Kidney glomerular epithelial cell (primary cell): ENCODE measurements around the gene ARHGEF10L.

Experiments
- DNase-seq: peaks from one replicate; lab custom pipeline; 2025; lab: John Stamatoyannopoulos, UW

ARHGEF10L gene

DNA sequence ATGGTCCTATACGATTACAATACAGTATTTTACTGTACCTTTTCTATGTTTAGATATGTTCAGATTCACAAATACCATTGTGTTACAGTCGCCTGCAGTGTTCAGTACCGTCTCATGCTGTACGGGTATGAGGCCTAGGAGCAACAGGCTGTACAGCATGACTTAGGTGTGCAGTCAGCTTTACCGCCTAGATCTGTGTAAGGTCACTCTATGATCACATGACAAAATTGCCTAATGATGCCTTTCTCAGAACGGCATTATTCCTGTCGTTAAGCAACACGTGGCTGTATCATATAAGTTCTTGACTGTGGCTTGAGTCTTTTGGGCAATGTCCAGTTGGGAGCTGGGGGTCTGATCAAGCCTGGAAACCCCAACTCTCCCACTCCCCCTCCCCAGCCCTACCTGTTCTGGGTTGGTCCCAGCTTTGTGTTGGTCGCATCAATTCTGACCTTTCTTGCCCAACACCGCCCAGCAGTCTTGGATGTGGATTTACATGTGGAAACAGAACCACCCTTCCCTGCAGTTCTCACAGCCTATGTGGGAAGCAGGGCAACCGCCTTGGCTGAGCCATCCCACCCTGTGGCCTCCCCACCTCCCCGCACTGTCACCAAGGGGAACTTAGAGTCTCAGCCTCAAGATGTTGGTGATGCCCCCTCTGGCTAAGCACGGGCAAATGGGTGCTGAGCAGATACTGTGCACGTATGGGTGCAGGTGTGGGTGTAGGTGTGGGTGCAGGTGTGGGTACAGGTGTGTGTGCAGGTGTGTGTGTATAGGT lies 135.4 kb downstream of the ARHGEF10L start:
- DNase-seq, result no peak

- no peak for DNase-seq
These were observed 136.2 kb downstream of the ARHGEF10L start for GRCh38 chr1:17675744-17676143.

DNA sequence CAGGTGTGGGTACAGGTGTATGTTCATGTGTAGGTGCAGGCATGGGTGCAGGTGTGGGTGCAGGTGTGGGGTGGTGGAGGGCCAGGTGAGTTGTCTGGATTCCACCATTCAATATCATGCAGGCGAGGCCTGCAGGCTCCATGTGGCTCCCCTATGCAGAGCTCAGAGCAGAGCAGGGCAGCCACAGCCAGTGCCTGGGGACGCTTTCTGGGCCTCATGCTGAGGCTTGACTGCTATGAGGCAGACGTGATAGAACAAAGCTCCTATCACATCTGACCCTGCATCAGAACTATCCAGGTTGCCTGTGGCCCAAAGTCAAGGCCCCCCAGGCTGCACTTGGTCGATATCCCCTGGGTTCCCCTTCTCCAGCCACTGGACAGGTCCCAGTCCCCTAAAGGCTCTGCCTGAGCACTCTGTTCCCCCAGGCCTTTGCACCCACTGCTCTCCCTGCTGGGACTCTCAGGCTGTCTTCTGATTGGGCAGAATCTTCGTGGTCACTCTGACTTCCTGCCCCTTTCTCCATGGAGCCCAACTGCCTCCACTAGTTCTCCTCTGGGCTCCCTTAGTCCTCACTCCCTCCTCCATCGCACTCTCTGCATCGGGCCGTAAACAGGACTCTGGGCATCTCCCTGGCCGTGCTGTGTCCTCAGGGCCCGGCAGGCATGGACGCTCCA lies 137.0 kb downstream of the ARHGEF10L start:
- no peak for DNase-seq

GRCh38 chr1:17678011-17678410 lies 138.5 kb downstream of the ARHGEF10L start:
- no peak for DNase-seq

- no peak for DNase-seq
These were observed 140.4 kb downstream of the ARHGEF10L start for GRCh38 chr1:17679856-17680255.

DNA sequence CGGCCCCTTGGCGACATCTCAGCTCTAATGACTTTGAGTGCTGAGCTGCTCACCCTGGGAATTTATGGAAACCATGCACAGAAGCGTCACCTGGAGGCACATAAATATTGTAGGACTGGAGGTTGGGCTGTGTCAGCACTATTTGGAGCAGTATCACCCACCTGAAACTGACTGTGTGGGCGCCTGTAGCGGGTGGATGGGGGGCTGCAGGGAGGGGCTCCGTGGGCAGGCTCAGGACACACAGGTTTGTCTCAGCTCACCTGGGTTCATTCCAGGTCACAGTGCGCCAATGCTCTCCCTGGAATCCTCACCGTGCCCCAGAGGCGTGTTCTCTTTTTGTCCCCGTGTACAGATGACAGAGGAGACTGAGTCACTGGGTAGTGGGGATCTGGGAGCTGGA lies 140.8 kb downstream of the ARHGEF10L start:
- no peak for DNase-seq

GRCh38 chr1:17682400-17682799 lies 142.9 kb downstream of the ARHGEF10L start:
- DNase-seq, result no peak

DNA sequence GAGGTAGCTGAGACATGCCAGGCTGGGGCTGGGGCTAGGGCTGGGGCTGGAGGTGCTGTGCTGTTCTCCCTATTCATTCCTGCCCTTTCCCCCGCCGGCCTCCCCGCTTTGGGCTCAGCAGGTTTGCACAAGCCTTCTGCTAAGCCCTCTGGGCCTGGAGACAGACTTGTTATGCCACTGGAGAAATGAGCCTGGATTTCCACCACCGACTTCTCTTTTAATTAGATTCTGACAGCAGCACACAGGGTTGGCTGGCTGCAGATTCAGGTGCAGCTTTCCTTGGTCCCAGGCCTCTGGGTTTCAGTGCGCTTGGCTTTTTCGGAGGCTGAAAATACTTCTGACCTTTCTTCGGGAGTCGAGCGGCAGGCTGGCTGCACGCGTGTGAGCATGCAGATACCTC lies 144.1 kb downstream of the ARHGEF10L start:
- DNase-seq, result no peak

DNA sequence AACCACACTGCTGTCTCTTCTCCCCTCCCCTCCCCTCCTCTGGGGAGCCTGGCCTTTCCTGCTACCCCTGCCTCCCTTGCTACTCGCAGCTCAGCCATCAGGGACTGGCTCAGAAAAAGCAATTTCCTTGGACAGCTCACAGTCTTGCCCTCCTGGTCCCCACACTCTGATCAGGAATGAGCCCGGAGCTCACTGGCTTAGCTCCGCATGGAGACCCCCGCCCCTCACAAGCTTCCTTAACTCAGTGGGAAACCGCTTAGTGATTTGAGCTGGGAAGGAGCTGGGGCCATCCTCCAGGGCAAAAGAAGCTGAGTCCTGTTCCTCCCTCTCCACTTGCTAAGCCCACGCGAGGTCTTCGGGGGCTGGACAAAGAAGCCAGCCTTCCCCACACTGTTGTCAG lies 145.3 kb downstream of the ARHGEF10L start:
- no peak for DNase-seq

- no peak for DNase-seq
These were observed 146.8 kb downstream of the ARHGEF10L start for GRCh38 chr1:17686258-17686657.

DNA sequence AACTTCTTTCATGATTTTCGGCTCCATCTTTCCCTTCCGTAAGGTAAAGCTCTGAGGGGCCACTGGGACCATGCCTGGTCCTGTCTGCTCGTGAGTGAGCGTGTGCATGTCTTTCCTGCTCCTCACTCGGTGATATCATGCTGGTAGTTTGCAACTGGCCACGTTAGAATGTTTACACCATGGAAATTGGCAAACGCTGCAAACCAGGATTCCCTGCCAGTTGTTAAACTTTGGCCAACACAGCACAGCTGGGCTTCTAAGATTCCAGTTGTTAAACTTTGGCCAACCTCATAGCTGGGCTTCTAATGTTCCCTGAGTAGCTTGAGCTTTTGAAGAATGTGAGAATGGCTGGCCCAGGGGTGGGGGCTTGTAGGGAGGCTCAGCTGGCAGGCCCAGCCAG lies 147.6 kb downstream of the ARHGEF10L start:
- DNase-seq, result no peak

DNA sequence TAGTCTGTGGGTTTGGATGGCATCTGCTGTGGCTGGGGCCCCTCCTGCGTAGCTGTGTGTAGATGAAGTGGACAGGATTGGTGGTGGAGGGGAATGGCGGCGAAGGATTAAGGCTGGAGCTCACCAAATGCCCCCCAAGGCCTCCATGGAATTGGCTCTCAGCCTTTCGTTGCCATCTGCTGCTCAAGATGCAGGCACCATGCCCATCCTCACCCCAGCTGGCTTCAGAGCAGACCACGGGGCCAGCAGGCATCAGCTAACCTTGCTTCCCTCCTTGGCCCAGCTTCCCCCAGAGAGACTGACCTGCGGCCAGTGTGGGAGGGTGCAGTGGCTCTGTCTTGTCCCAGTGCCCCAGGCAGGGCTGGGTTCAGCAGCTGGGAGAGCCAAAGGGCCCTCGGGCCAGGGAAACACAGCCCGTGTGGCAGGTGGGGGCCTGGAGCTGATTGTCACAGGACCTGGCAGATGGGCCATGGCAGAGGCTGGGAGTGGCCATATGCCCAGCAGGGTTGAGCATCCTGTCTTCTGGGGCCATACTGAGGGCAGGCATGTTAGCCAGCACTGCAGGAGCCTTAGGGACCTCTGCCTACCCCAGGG lies 148.8 kb downstream of the ARHGEF10L start:
- DNase-seq, result no peak

DNA sequence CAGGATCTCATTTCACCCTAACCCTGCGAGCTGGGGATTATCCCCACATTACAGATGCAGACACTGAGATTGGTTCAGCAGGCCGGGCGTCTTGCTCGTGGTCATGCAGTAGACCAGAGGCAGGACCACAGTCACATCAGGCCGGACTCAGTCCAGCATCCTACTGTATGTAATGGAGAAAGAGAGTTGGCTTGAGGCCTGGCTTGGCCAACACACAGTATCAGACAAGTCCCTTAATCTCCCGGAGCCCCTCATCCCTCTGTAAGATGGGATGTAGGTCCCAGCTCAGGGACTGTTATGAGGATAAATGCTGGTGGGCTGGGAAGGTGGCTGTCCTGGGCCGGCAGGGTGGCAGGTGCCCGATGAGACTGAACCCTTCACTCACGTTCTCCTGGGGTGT lies 149.5 kb downstream of the ARHGEF10L start:
- DNase-seq, result no peak

- no peak for DNase-seq
These were observed 151.6 kb downstream of the ARHGEF10L start for GRCh38 chr1:17690906-17691634.

DNA sequence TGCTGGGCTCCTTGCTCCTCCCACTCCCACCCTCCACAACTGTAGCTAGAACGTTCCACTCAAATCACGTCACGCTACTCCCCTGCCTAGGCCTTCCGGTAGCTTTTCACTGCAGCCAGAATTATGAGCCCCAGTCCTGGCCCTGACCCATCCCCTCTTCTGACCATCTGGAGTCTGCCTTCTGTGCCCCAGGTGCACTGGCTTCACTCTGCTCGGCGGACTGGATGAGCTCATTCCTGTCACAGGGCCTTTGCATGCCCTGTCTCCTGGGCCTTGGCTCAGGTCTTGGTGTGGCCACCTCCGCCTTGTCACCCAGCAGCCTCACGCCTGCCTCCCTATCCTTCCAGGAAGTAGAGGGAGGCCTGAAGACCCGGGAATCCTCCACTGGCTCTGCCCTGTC lies 153.1 kb downstream of the ARHGEF10L start:
- no peak for DNase-seq

- DNase-seq, result peak; percentile 75
These were observed 157.2 kb downstream of the ARHGEF10L start for GRCh38 chr1:17696417-17697301.

DNA sequence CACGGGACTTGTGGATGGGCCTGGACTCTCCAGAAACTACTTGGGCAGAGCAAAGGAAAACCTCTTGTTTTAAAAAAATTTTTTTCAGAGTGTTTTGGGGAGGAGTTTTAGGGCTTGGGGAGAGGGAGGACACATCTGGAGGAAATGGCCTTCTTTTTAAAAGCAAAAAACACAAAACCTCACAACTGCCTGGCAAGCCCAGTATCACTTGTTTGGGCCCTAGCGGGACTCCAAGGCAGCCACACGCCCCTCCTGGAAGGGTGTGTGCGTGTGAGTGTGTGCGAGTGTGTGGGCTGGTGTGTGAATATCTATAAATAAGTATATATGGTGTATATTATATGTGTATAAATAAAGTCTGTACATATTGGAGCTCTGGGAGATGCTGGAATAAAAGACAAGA lies 158.0 kb downstream of the ARHGEF10L start:
- no peak for DNase-seq

- DNase-seq, result no peak
These were observed 160.1 kb downstream of the ARHGEF10L start for GRCh38 chr1:17699581-17699980.

- DNase-seq, result no peak
These were observed 161.7 kb downstream of the ARHGEF10L start for GRCh38 chr1:17700945-17701810.

GRCh38 chr1:17704176-17704575 lies 164.7 kb downstream of the ARHGEF10L start:
- DNase-seq, result no peak

- DNase-seq, result no peak
These were observed 166.9 kb downstream of the ARHGEF10L start for GRCh38 chr1:17706445-17706844.
